ENCODE data around the gene SHMT1.

- TF ChIP-seq POLR2A (IDR thresholded peaks at IDR 0.05) (no peak), CTCF (IDR thresholded peaks at IDR 0.05) (no peak)
Observed at GRCh38 chr17:18326572-18326971, 36.8 kb downstream of the SHMT1 start.

Data from Peyer's patch (tissue), 4 donors.